ENCODE data around the gene CNTN6. TPM values are rescaled to one million over a fixed set of nuclear protein-coding genes. Genes with fewer than 3 reads are reported as not detected.
"Not testable (repeated sequence)": the region's sequence is repeated elsewhere in the genome, so short reads cannot be mapped to it uniquely, and the experiment has no call there.

The CNTN6 gene
- total and polyA plus RNA-seq, 2 experiments from 2014 or later = 0.21 TPM; not detected in 1

DNA sequence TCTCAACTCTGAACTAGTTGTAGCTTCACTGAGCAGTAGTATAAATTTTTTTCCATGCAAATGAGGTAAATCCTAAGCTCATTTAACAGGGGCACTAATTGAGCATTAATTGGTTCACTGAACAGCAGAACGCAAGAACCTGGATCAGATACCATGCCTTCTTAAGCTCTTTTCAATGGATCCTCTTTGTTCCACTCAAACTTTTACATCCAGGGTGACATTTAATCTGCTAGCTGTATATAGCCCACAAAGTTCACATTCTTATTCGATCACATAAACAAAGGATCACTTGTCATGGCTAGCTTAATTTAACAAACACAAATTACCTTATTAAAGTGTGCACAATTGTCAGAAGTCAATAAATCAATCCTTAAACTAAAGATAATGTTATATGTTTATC, 281.6 kb downstream of the CNTN6 start:
- TF ChIP-seq, protein P1, sequence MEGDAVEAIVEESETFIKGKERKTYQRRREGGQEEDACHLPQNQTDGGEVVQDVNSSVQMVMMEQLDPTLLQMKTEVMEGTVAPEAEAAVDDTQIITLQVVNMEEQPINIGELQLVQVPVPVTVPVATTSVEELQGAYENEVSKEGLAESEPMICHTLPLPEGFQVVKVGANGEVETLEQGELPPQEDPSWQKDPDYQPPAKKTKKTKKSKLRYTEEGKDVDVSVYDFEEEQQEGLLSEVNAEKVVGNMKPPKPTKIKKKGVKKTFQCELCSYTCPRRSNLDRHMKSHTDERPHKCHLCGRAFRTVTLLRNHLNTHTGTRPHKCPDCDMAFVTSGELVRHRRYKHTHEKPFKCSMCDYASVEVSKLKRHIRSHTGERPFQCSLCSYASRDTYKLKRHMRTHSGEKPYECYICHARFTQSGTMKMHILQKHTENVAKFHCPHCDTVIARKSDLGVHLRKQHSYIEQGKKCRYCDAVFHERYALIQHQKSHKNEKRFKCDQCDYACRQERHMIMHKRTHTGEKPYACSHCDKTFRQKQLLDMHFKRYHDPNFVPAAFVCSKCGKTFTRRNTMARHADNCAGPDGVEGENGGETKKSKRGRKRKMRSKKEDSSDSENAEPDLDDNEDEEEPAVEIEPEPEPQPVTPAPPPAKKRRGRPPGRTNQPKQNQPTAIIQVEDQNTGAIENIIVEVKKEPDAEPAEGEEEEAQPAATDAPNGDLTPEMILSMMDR (IDR thresholded peaks at IDR 0.05; ENCODE audit: low read depth, low read length) = no peak
- H3K27me3 ChIP-seq = no peaks in the 10 kb centered on the region
- H3K9me3 ChIP-seq (ENCODE audit: low read depth) = no peaks in the 10 kb centered on the region
- no peak overlapping the region for H3K27ac ChIP-seq
- no peaks in the 10 kb centered on the region for H3K36me3 ChIP-seq
- no peak overlapping the region for H3K4me3 ChIP-seq
- DNase-seq (ENCODE audit: low read depth in 1 of 2, low spot score in 1 of 2) = no peak
- H3K4me1 ChIP-seq (ENCODE audit: low read depth) = no peaks in the 10 kb centered on the region

- Histone ChIP-seq H3K9me3 (ENCODE audit: low read depth) (no peaks in the 10 kb centered on the region), H3K4me3 (no peak overlapping the region), H3K4me1 (ENCODE audit: low read depth) (no peaks in the 10 kb centered on the region), H3K27ac (no peak overlapping the region), H3K27me3 (no peaks in the 10 kb centered on the region), H3K36me3 (no peaks in the 10 kb centered on the region)
- DNase-seq (ENCODE audit: low read depth in 1 of 2, low spot score in 1 of 2) = no peak
- TF ChIP-seq, protein P1 (IDR thresholded peaks at IDR 0.05; ENCODE audit: low read depth, low read length) = no peak
Measured at GRCh38 chr3:1375145-1375544, 282.3 kb downstream of the CNTN6 start.

DNA sequence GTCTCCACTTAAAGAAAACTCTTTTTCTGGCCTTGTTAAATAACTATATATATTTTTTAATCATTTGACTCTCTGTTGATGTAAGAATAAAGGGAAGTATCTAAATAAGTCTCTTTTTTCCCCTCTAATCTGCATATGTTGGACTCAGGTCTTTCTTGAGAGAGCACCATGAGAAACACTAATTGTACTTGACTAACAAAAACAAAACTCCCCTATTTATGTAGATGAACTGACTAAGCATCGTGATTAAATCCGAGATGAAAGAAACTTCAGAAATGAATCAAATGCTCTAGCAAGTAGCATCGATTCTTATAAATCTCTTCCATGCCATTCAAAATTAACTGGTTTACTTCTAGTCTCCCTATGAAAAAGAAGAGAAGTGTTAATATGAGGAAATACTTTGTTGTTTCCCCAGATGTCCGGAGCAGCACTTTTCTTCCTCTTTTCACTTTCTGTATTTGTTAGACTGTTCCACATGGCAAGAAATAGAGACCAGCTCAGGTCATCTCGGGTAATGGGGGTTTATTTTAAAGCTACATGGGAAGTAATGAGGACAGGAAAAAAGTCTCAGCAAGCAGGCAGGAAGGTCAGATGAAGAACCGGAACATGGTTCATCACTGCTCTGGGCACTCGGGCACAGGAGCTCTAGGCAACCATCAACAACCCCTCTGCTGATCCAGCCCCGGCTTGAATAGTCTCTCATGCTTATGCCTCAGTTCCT, 288.3 kb downstream of the CNTN6 start:
- no peak overlapping the region for H3K4me3 ChIP-seq
- no peak overlapping the region for H3K27ac ChIP-seq
- H3K27me3 ChIP-seq = no peaks in the 10 kb centered on the region
- TF ChIP-seq, protein P1 (IDR thresholded peaks at IDR 0.05; ENCODE audit: low read depth, low read length) = no peak
- no peaks in the 10 kb centered on the region for H3K9me3 ChIP-seq (ENCODE audit: low read depth)
- H3K36me3 ChIP-seq = no peaks in the 10 kb centered on the region
- H3K4me1 ChIP-seq (ENCODE audit: low read depth) = no peaks in the 10 kb centered on the region
- DNase-seq (ENCODE audit: low read depth in 1 of 2, low spot score in 1 of 2) = no peak

DNA sequence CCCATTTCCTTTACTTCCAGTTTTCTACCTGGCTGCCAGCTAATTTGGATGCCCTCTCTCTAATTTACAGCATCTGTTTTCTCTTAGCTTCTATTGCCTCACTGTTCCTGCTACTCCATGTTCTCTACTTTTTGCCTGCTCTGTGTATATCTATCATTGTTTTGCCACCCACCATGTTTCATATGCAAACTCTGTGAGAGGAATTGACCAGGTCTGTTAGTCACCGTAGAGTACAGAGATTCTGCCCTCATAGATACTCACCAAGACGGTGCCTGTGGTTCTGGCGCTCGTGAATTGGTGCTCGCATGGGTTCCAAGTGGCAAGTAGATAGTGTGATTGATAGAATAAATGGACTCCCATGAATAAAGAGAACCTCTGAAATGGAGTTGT, 288.8 kb downstream of the CNTN6 start:
- Histone ChIP-seq H3K36me3 (no peaks in the 10 kb centered on the region), H3K27me3 (no peaks in the 10 kb centered on the region), H3K9me3 (ENCODE audit: low read depth) (no peaks in the 10 kb centered on the region), H3K4me3 (no peak overlapping the region), H3K27ac (no peak overlapping the region), H3K4me1 (ENCODE audit: low read depth) (no peaks in the 10 kb centered on the region)
- TF ChIP-seq, protein P1 (IDR thresholded peaks at IDR 0.05; ENCODE audit: low read depth, low read length) = no peak
- no peak for DNase-seq (ENCODE audit: low read depth in 1 of 2, low spot score in 1 of 2)

DNA sequence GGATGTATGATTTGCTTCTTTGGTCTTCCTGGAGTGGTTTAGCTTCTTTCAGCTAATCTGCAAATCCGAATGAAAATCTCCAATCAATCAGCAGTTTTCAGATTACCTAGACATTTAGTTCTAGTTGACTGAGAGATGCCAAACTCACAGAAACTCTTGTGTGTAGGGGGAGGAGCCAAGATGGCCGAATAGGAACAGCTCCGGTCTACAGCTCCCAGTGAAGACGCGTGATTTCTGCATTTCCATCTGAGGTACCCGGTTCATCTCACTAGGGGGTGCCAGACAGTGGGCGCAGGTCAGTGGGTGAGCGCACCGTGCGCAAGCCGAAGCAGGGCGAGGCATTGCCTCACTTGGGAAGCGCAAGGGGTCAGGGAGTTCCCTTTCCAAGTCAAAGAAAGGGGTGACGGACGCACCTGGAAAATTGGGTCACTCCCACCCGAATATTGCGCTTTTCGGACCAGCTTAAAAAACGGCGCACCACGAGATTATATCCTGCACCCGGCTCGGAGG, 294.6 kb downstream of the CNTN6 start:
- not testable (repeated sequence) for H3K36me3 ChIP-seq; H3K27me3 ChIP-seq; H3K9me3 ChIP-seq (ENCODE audit: low read depth); DNase-seq (ENCODE audit: low read depth in 1 of 2, low spot score in 1 of 2); H3K27ac ChIP-seq; H3K4me1 ChIP-seq (ENCODE audit: low read depth); H3K4me3 ChIP-seq

GRCh38 chr3:1394188-1394587, 301.4 kb downstream of the CNTN6 start:
- TF ChIP-seq, protein P1 (IDR thresholded peaks at IDR 0.05; ENCODE audit: low read depth, low read length) = no peak
- Histone ChIP-seq H3K9me3 (ENCODE audit: low read depth) (no peaks in the 10 kb centered on the region), H3K27me3 (no peaks in the 10 kb centered on the region), H3K27ac (no peak overlapping the region), H3K4me1 (ENCODE audit: low read depth) (no peaks in the 10 kb centered on the region), H3K4me3 (no peak overlapping the region), H3K36me3 (no peaks in the 10 kb centered on the region)
- DNase-seq (ENCODE audit: low read depth in 1 of 2, low spot score in 1 of 2) = no peak
